ENCODE results near the gene POU2F1. TPM values are rescaled to one million over a fixed set of nuclear protein-coding genes. Genes with fewer than 3 reads are reported as not detected.

Gene POU2F1
- total RNA-seq, 1 experiment from 2014 or later = 25.0 TPM

DNA sequence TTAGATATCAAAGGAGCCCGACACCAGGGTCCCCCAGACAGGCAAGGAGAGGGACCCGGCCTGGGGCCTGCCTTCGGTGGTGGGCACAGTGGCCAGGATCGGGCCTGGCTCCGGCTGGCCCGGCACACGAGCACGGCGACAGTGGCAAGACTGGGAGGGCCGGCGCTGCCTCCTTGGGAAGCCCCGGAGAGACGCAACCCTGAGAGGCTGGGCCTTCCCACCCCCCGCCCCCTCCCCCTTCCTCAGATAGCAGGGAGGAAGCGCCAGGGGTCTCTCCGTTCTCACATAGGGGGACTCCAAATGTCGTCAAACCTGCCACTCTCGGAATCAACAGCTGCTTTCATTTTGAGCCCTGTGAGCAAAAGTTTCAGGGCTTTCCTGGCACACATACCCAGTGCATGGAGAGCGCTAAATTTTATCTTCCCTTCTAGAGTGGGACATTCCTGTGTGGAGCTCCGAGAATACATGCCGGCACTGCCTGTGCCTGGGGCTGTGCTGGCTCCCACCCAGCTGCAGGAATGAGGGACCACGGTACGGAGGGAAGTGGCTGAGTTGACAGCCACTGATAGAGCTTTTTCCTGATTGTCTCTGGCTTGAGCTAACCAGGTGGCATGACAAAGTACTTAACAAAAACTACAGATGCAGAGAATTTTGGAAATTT, 235.2 kb downstream of the POU2F1 start:
- ChIA-PET POLR2A (ENCODE audit: low non-redundant PET) (no interaction called here), CTCF (no interaction called here)
- TF ChIP-seq CTCF (conservative IDR thresholded peaks at IDR 0.05; ENCODE audit: low read depth, low read length) (no peak), EZH2 (IDR thresholded peaks at IDR 0.05; ENCODE audit: borderline replicate concordance, low read depth, low read length, poor library complexity, severe bottlenecking) (no peak)
- H3K4me3 ChIP-seq (ENCODE audit: low read depth, low read length, poor library complexity, severe bottlenecking) = peak overlapping the region; percentile 68
- BruUV-seq (replicated peaks) = no TSS peak
- intact Hi-C loops (cut with micrococcal nuclease; ENCODE audit: unreplicated experiment) = no loop called here
- no peaks in the 10 kb centered on the region for H3K9me3 ChIP-seq (ENCODE audit: low read depth, low read length, poor library complexity, severe bottlenecking)
- H3K27ac ChIP-seq (ENCODE audit: low read depth, low read length, poor library complexity, severe bottlenecking) = no peak overlapping the region
- no peaks in the 10 kb centered on the region for H3K36me3 ChIP-seq (ENCODE audit: insufficient read depth, low read length, poor library complexity, severe bottlenecking)
- peak; percentile 24 for DNase-seq (ENCODE audit: low spot score)
- H3K4me1 ChIP-seq (ENCODE audit: insufficient read depth, low read length, poor library complexity, severe bottlenecking) = no peaks in the 10 kb centered on the region
- H3K27me3 ChIP-seq (replicated peaks; ENCODE audit: insufficient read depth, low read depth, low read length, poor library complexity) = no peaks in the 10 kb centered on the region

DNA sequence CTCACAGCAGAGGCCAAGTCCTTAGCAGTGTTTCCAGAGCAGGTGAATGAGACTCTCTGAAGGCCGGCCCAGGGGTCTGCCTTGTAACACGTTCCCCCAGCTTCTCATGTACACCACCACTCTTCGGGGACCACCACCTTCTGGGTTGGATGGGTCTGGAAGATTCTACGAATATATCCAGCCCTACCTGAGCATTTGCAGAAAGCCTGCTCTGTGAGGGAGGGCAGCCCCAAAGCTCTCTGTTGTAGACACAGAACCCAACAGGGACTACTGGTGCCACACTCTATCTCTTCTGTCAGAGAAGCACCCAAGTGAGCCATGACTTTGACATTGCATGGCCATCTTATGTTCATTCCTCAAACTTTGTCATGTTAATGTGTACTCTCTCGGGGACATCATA, 235.8 kb downstream of the POU2F1 start:
- POLR2A ChIA-PET (ENCODE audit: low non-redundant PET) = interaction anchor here (0.6 kb wide), 1 partner anchor 383 kb away, joined by 4 read pairs; no protein-coding TSS in a partner anchor
- intact Hi-C loops (cut with micrococcal nuclease; ENCODE audit: unreplicated experiment) = no loop called here
- no peak overlapping the region for H3K27ac ChIP-seq (ENCODE audit: low read depth, low read length, poor library complexity, severe bottlenecking)
- H3K4me1 ChIP-seq (ENCODE audit: insufficient read depth, low read length, poor library complexity, severe bottlenecking) = no peaks in the 10 kb centered on the region
- CTCF ChIA-PET = no interaction called here
- no peak for TF ChIP-seq EZH2 (IDR thresholded peaks at IDR 0.05; ENCODE audit: borderline replicate concordance, low read depth, low read length, poor library complexity, severe bottlenecking)
- no peak for TF ChIP-seq CTCF (conservative IDR thresholded peaks at IDR 0.05; ENCODE audit: low read depth, low read length)
- no peak overlapping the region for H3K4me3 ChIP-seq (ENCODE audit: low read depth, low read length, poor library complexity, severe bottlenecking)
- DNase-seq (ENCODE audit: low spot score) = no peak
- H3K9me3 ChIP-seq (ENCODE audit: low read depth, low read length, poor library complexity, severe bottlenecking) = no peaks in the 10 kb centered on the region
- H3K27me3 ChIP-seq (replicated peaks; ENCODE audit: insufficient read depth, low read depth, low read length, poor library complexity) = no peaks in the 10 kb centered on the region
- no TSS peak for BruUV-seq (replicated peaks)
- no peaks in the 10 kb centered on the region for H3K36me3 ChIP-seq (ENCODE audit: insufficient read depth, low read length, poor library complexity, severe bottlenecking)

GRCh38 chr1:167456926-167457325, 236.2 kb downstream of the POU2F1 start:
- intact Hi-C loops (cut with micrococcal nuclease; ENCODE audit: unreplicated experiment) = no loop called here
- POLR2A ChIA-PET (ENCODE audit: low non-redundant PET) = interaction anchor here (0.6 kb wide), 1 partner anchor 383 kb away, joined by 4 read pairs; no protein-coding TSS in a partner anchor

More at GRCh38 chr1:167456926-167457325, 236.2 kb downstream of the POU2F1 start:
- H3K4me1 ChIP-seq (ENCODE audit: insufficient read depth, low read length, poor library complexity, severe bottlenecking) = no peaks in the 10 kb centered on the region
- TF ChIP-seq EZH2 (IDR thresholded peaks at IDR 0.05; ENCODE audit: borderline replicate concordance, low read depth, low read length, poor library complexity, severe bottlenecking) (no peak), CTCF (conservative IDR thresholded peaks at IDR 0.05; ENCODE audit: low read depth, low read length) (no peak)
- DNase-seq (ENCODE audit: low spot score) = no peak
- CTCF ChIA-PET = no interaction called here
- H3K27ac ChIP-seq (ENCODE audit: low read depth, low read length, poor library complexity, severe bottlenecking) = no peak overlapping the region
- no peak overlapping the region for H3K4me3 ChIP-seq (ENCODE audit: low read depth, low read length, poor library complexity, severe bottlenecking)
- BruUV-seq (replicated peaks) = no TSS peak
- no peaks in the 10 kb centered on the region for H3K36me3 ChIP-seq (ENCODE audit: insufficient read depth, low read length, poor library complexity, severe bottlenecking)
- no peaks in the 10 kb centered on the region for H3K27me3 ChIP-seq (replicated peaks; ENCODE audit: insufficient read depth, low read depth, low read length, poor library complexity)
- no peaks in the 10 kb centered on the region for H3K9me3 ChIP-seq (ENCODE audit: low read depth, low read length, poor library complexity, severe bottlenecking)
